BJ (cell line): ENCODE data around the gene DACH2. TPM values are rescaled to one million over a fixed set of nuclear protein-coding genes. Genes with fewer than 3 reads are reported as not detected.
A peak's percentile ranks its signal among the peaks of the same experiment; 100 is the strongest.
"Not testable (repeated sequence)": the region's sequence is repeated elsewhere in the genome, so short reads cannot be mapped to it uniquely, and the experiment has no call there.

Experiments used
- CTCF ChIA-PET: fragments of 350-600 bp; formaldehyde crosslinking; extraction: SDS; loops from one replicate; lab custom pipeline; 2021; ENCODE audit warnings: antibody characterized with exemption, inconsistent platforms; lab: Yijun Ruan, JAX
- POLR2A ChIA-PET: fragments of 300-600 bp; sonication (Branson Sonifier 250); formaldehyde crosslinking; extraction: SDS; loops from one replicate; lab custom pipeline; 2021; ENCODE audit warnings: antibody characterized with exemption; lab: Charles Lee
- DNase-seq: peaks from one replicate; pipeline ENCODE4 v3.0.0-alpha.2; 2011; ENCODE audit warnings: low read depth
- H3K27me3 ChIP-seq: 2 replicates; pipeline ENCODE4 v1.6.0; 2011; ENCODE audit warnings: low read length; ENCODE audit not compliant: control insufficient read depth, insufficient read depth
- H3K36me3 ChIP-seq: 2 replicates; pipeline ENCODE4 v1.5.1; 2011; ENCODE audit warnings: low read length; ENCODE audit not compliant: control insufficient read depth, insufficient read depth
- H3K4me3 ChIP-seq: 2 replicates; pipeline ENCODE4 v1.5.1; 2011; ENCODE audit warnings: low read depth, mild to moderate bottlenecking, control low read depth, low read length
- polyA plus RNA-seq: library from polyadenylated mRNA; depleted of rRNA; stranded (reverse); fragments of >200 nt; gene quantifications from 2 replicates; pipeline ENCODE4 v1.2.3, GENCODE V29; 2011
- TF ChIP-seq, protein P1 (sequence below): IDR thresholded peaks from 2 replicates; pipeline ENCODE4 v1.5.1; 2011; ENCODE audit warnings: low read depth, mild to moderate bottlenecking, control low read depth, inconsistent platforms, low read length, moderate library complexity; ENCODE audit not compliant: insufficient read depth

DACH2 gene
- polyA plus RNA-seq, 1 experiment = not detected

DNA sequence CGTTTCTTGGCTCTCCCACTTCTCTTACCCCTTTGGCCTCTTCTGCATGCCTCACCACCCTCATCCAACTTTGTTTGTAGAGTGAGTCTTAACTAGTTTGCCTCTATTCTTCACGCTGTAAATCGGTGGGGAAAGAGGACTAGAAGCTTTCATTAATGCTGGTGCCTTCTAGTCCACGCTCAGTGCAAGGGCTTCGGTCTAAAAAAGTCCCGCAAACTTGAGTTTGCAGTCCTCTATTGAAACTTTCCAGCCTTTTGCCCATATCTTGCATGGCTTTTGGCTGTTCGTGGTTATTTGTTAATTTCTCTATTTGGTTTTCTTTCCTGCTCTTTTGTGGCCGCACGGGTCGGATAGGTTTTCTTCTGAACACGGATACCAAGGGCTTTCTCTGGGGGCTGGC lies 868 bp downstream of the DACH2 start:
- ChIA-PET POLR2A (no interaction called here), CTCF (no interaction called here)
- no peaks in the 10 kb centered on the region for H3K36me3 ChIP-seq
- TF ChIP-seq, protein P1, sequence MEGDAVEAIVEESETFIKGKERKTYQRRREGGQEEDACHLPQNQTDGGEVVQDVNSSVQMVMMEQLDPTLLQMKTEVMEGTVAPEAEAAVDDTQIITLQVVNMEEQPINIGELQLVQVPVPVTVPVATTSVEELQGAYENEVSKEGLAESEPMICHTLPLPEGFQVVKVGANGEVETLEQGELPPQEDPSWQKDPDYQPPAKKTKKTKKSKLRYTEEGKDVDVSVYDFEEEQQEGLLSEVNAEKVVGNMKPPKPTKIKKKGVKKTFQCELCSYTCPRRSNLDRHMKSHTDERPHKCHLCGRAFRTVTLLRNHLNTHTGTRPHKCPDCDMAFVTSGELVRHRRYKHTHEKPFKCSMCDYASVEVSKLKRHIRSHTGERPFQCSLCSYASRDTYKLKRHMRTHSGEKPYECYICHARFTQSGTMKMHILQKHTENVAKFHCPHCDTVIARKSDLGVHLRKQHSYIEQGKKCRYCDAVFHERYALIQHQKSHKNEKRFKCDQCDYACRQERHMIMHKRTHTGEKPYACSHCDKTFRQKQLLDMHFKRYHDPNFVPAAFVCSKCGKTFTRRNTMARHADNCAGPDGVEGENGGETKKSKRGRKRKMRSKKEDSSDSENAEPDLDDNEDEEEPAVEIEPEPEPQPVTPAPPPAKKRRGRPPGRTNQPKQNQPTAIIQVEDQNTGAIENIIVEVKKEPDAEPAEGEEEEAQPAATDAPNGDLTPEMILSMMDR = no peak
- no peaks in the 10 kb centered on the region; the same call in none of the 2 replicates for H3K27me3 ChIP-seq
- no peak for DNase-seq
- H3K4me3 ChIP-seq = no peak overlapping the region

DNA sequence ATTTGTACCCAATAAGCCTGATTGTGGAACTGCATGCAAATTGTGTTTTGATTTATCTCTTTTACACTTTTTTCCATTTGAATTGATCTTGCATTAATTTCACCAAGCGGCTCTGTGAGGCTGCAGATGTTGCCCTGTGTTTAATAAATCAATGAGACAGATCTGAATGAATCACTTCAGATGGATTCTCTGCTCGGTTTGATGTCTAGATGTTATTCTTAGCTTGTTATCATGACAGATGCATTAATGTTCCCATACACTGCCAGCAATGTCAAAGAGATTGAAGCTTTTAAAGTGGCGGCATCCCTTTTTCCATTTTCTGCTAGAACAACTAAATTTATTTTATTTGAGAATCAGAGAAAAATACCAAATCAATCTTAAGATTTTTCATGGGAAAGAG lies 6.3 kb downstream of the DACH2 start:
- DNase-seq = no peak
- no peak overlapping the region for H3K4me3 ChIP-seq
- CTCF ChIA-PET = no interaction called here
- POLR2A ChIA-PET = no interaction called here
- H3K36me3 ChIP-seq = no peaks in the 10 kb centered on the region
- H3K27me3 ChIP-seq = no peaks in the 10 kb centered on the region
- TF ChIP-seq, protein P1 = no peak

DNA sequence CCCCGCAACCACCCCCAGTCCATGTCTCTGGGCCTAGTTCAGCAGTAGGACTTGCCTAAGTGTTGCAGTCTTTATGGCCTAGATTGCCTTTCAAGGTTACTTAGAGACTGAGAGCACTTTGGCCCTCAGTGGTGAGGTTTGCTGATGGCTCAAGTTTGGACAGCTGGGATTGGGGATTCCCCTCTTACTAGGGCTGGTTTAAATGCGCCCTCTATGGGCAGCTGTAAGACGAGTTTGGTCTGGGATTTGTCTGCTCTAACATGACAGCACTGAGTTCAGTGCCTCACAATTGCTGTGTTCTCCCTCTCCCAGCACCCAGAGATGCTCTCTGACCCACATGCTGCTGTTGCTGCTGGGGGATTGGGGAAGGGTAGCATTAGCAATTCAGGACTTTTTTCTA lies 23.1 kb downstream of the DACH2 start:
- Histone ChIP-seq H3K36me3 (no peaks in the 10 kb centered on the region), H3K4me3 (no peak overlapping the region), H3K27me3 (no peaks in the 10 kb centered on the region)
- TF ChIP-seq, protein P1 = peak; percentile 26
- ChIA-PET CTCF (no interaction called here), POLR2A (no interaction called here)
- DNase-seq = no peak

DNA sequence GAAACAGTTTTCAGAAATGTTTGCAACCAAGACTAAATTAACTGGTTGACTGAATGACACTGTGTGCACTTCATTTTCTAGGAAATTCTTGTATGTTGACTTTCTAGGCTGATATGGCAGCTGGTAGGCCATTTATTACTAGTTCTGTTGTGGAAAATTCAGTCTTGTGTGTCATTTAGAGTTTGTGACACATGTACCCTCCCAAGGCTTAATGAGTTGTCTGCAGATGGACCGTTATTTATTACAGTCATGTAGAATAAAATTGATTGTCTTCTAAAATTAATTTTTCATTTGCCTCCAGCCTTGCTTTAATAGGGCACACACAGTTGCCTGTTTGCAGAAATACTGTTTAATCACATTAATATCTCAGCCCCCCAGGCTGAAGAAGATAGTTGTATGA lies 30.7 kb downstream of the DACH2 start:
- POLR2A ChIA-PET = no interaction called here
- H3K27me3 ChIP-seq = no peaks in the 10 kb centered on the region
- TF ChIP-seq, protein P1 = no peak
- no peaks in the 10 kb centered on the region for H3K36me3 ChIP-seq
- no peak overlapping the region for H3K4me3 ChIP-seq
- CTCF ChIA-PET = no interaction called here
- no peak for DNase-seq

DNA sequence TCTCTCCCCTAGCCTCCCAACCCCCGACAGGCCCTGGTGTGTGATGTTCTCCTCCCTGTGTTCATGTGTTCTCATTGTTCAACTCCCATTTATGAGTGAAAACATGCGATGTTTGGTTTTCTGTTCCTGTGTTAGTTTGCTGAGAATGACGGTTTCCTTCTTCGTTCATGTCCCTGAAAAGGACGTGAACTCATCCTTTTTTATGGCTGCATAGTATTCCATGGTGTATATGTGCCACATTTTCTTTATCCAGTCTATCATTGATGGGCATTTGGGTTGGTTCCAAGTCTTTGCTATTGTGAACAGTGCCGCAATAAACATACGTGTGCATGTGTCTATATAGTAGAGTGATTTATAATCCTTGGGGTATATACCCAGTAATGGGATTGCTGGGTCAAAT lies 33.1 kb downstream of the DACH2 start:
- CTCF ChIA-PET, H3K4me3 ChIP-seq, DNase-seq, H3K36me3 ChIP-seq, POLR2A ChIA-PET, H3K27me3 ChIP-seq: not testable (repeated sequence)

DNA sequence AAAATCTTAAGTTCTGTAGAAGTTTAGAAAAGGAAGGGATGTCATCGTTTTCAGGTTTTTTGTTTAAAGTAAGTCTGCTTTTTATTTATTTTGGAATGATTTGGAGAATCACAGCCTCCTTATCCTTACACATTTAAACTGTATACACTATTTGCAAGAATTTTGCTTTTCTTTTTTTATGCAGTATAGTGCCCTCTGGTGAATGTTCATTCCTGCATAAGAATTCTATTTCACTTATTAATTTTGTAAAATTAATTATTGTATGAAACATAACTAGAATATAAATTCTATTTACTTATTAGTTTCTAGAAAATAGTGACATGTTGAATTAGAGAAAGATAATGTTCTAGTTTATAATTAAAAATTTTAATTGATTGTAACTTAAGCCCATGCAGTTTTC lies 44.6 kb downstream of the DACH2 start:
- TF ChIP-seq, protein P1 = no peak
- ChIA-PET POLR2A (no interaction called here), CTCF (no interaction called here)
- H3K4me3 ChIP-seq = no peak overlapping the region
- no peaks in the 10 kb centered on the region for H3K27me3 ChIP-seq
- H3K36me3 ChIP-seq = no peaks in the 10 kb centered on the region
- DNase-seq = no peak
